ENCODE data around the gene KDELR3. TPM values are rescaled to one million over a fixed set of nuclear protein-coding genes. Genes with fewer than 3 reads are reported as not detected.

KDELR3 gene
- total RNA-seq, 1 experiment from 2014 or later = 11.6 TPM

GRCh38 chr22:38456841-38457699 is 10.8 kb upstream of the KDELR3 start:
- TF ChIP-seq SIN3A (IDR thresholded peaks at IDR 0.05; ENCODE audit: borderline replicate concordance, insufficient read depth, low read depth, low read length) (no peak), POLR2AphosphoS5 (IDR thresholded peaks at IDR 0.05; ENCODE audit: low read depth, low read length) (no peak), TCF7L2 (IDR thresholded peaks at IDR 0.05; ENCODE audit: low read depth, low read length) (no peak)
- TF ChIP-seq, protein P1, sequence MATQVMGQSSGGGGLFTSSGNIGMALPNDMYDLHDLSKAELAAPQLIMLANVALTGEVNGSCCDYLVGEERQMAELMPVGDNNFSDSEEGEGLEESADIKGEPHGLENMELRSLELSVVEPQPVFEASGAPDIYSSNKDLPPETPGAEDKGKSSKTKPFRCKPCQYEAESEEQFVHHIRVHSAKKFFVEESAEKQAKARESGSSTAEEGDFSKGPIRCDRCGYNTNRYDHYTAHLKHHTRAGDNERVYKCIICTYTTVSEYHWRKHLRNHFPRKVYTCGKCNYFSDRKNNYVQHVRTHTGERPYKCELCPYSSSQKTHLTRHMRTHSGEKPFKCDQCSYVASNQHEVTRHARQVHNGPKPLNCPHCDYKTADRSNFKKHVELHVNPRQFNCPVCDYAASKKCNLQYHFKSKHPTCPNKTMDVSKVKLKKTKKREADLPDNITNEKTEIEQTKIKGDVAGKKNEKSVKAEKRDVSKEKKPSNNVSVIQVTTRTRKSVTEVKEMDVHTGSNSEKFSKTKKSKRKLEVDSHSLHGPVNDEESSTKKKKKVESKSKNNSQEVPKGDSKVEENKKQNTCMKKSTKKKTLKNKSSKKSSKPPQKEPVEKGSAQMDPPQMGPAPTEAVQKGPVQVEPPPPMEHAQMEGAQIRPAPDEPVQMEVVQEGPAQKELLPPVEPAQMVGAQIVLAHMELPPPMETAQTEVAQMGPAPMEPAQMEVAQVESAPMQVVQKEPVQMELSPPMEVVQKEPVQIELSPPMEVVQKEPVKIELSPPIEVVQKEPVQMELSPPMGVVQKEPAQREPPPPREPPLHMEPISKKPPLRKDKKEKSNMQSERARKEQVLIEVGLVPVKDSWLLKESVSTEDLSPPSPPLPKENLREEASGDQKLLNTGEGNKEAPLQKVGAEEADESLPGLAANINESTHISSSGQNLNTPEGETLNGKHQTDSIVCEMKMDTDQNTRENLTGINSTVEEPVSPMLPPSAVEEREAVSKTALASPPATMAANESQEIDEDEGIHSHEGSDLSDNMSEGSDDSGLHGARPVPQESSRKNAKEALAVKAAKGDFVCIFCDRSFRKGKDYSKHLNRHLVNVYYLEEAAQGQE (IDR thresholded peaks at IDR 0.05; ENCODE audit: insufficient read depth in 1 of 2, low read depth in 2 of 2, low read length in 1 of 2) = no peak
- TF ChIP-seq, protein P2, sequence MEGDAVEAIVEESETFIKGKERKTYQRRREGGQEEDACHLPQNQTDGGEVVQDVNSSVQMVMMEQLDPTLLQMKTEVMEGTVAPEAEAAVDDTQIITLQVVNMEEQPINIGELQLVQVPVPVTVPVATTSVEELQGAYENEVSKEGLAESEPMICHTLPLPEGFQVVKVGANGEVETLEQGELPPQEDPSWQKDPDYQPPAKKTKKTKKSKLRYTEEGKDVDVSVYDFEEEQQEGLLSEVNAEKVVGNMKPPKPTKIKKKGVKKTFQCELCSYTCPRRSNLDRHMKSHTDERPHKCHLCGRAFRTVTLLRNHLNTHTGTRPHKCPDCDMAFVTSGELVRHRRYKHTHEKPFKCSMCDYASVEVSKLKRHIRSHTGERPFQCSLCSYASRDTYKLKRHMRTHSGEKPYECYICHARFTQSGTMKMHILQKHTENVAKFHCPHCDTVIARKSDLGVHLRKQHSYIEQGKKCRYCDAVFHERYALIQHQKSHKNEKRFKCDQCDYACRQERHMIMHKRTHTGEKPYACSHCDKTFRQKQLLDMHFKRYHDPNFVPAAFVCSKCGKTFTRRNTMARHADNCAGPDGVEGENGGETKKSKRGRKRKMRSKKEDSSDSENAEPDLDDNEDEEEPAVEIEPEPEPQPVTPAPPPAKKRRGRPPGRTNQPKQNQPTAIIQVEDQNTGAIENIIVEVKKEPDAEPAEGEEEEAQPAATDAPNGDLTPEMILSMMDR (IDR thresholded peaks at IDR 0.05) = no peak
- Histone ChIP-seq H3K36me3 (ENCODE audit: control insufficient read depth, insufficient read depth, low read length) (no peaks in the 10 kb centered on the region), H3K27me3 (ENCODE audit: control insufficient read depth, insufficient read depth, low read length) (no peaks in the 10 kb centered on the region), H3K4me3 (ENCODE audit: low read depth in 2 of 2, low read length in 2 of 2) (no peak overlapping the region), H3K9me3 (ENCODE audit: control insufficient read depth, insufficient read depth, low read depth, low read length) (no peaks in the 10 kb centered on the region), H3K27ac (ENCODE audit: low read length) (no peak overlapping the region), H3K4me1 (ENCODE audit: control insufficient read depth, insufficient read depth, low read length) (peaks cover 2% of the 10 kb centered on the region; the same call in 1 of the 2 replicates)
- intact Hi-C loops (cut with micrococcal nuclease; ENCODE audit: unreplicated experiment) = no loop called here
- ChIA-PET CTCF (interaction anchor here (0.7 kb wide), 1 partner anchor 281 kb away, joined by 6 read pairs; no protein-coding TSS in a partner anchor), POLR2A (interaction anchor here (0.7 kb wide), 1 partner anchor 9 kb away, joined by 5 read pairs; no protein-coding TSS in a partner anchor)
- BruUV-seq (replicated peaks) = no TSS peak
- in situ Hi-C loops (cut with HindIII; ENCODE audit: low pct_unique_long_range_greater_than_20kb, low sequenced_read_pairs) = no loop called here
- ATAC-seq (no peak), DNase-seq (ENCODE audit: low read depth, low spot score) (no peak)

- intact Hi-C loops (cut with micrococcal nuclease; ENCODE audit: unreplicated experiment) = no loop called here
- no peaks in the 10 kb centered on the region for H3K36me3 ChIP-seq (ENCODE audit: control insufficient read depth, insufficient read depth, low read length)
- in situ Hi-C loops (cut with HindIII; ENCODE audit: low pct_unique_long_range_greater_than_20kb, low sequenced_read_pairs) = no loop called here
- ATAC-seq (no peak), DNase-seq (ENCODE audit: low read depth, low spot score) (no peak)
- no peak overlapping the region for H3K4me3 ChIP-seq (ENCODE audit: low read depth in 2 of 2, low read length in 2 of 2)
- BruUV-seq (replicated peaks) = no TSS peak
- no peaks in the 10 kb centered on the region for H3K9me3 ChIP-seq (ENCODE audit: control insufficient read depth, insufficient read depth, low read depth, low read length)
- ChIA-PET CTCF (no interaction called here), POLR2A (no interaction called here)
- TF ChIP-seq TCF7L2 (IDR thresholded peaks at IDR 0.05; ENCODE audit: low read depth, low read length) (no peak), POLR2AphosphoS5 (IDR thresholded peaks at IDR 0.05; ENCODE audit: low read depth, low read length) (no peak), SIN3A (IDR thresholded peaks at IDR 0.05; ENCODE audit: borderline replicate concordance, insufficient read depth, low read depth, low read length) (no peak)
- TF ChIP-seq, protein P1 (IDR thresholded peaks at IDR 0.05; ENCODE audit: insufficient read depth in 1 of 2, low read depth in 2 of 2, low read length in 1 of 2) = no peak
- TF ChIP-seq, protein P2 (IDR thresholded peaks at IDR 0.05) = no peak
- peaks cover 2% of the 10 kb centered on the region; the same call in 1 of the 2 replicates for H3K4me1 ChIP-seq (ENCODE audit: control insufficient read depth, insufficient read depth, low read length)
- no peak overlapping the region for H3K27ac ChIP-seq (ENCODE audit: low read length)
- H3K27me3 ChIP-seq (ENCODE audit: control insufficient read depth, insufficient read depth, low read length) = no peaks in the 10 kb centered on the region
Measured at GRCh38 chr22:38460426-38460840, 7.5 kb upstream of the KDELR3 start.

Measured in Panc1 (cell line).